DND-41 (cell line): ENCODE data around the gene TFF3.

Experiments
- EZH2 ChIP-seq: IDR thresholded peaks from 3 replicates; pipeline ENCODE4 v1.6.1; 2012; ENCODE audit warnings: borderline replicate concordance, low read depth, mild to moderate bottlenecking, moderate library complexity, low read length, inconsistent platforms; ENCODE audit not compliant: severe bottlenecking
- TF ChIP-seq, protein P1 (sequence below): IDR thresholded peaks from 2 replicates; pipeline ENCODE4 v1.5.1; 2012; ENCODE audit warnings: borderline replicate concordance, low read length, moderate library complexity, mild to moderate bottlenecking; ENCODE audit not compliant: poor library complexity, severe bottlenecking; ENCODE audit errors: extremely low read depth

DNA sequence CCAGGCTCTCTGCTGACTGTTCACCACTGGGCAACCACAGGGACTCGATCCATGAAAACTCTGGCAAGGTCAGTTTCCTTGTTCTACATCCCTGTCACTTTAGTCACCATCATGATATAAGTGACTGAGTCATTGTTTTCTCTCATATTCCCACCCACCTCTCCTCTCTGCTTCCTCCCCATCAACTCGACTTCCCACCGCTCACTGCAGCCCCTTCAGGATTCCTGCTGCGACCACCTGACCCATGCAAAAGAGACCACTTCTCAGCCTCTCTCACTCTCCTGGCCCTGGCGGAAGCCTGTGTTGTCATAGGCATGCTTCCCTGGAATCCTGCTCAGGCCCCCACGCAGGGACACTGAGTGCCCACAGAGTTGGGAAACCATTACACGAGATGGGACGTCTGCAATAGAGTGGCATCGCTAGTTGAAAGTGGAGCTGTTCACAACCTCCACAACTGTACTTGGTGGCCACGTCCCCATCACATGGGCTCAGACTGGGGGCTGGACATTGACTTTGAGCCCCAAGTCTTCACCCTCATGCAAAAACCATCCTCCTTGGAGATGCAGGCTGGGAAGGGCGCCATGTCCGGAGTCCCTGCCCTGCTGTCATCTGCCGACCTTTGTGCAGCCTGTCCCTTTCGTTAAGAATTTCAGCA lies 37.4 kb upstream of the TFF3 start:
- TF ChIP-seq, protein P1, sequence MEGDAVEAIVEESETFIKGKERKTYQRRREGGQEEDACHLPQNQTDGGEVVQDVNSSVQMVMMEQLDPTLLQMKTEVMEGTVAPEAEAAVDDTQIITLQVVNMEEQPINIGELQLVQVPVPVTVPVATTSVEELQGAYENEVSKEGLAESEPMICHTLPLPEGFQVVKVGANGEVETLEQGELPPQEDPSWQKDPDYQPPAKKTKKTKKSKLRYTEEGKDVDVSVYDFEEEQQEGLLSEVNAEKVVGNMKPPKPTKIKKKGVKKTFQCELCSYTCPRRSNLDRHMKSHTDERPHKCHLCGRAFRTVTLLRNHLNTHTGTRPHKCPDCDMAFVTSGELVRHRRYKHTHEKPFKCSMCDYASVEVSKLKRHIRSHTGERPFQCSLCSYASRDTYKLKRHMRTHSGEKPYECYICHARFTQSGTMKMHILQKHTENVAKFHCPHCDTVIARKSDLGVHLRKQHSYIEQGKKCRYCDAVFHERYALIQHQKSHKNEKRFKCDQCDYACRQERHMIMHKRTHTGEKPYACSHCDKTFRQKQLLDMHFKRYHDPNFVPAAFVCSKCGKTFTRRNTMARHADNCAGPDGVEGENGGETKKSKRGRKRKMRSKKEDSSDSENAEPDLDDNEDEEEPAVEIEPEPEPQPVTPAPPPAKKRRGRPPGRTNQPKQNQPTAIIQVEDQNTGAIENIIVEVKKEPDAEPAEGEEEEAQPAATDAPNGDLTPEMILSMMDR = no peak
- TF ChIP-seq EZH2 = no peak
